HG03060 (cell line): Measurements from ENCODE around the gene NRL.

Source experiments
- ATAC-seq: cut with Tn5 transposase; IDR thresholded peaks from one replicate; pipeline ENCODE4 v1.9.1; 2021; ENCODE audit warnings: low read depth, moderate number of reproducible peaks; ENCODE audit not compliant: unreplicated experiment

The NRL gene

GRCh38 chr14:24083462-24083861 is 31.3 kb downstream of the NRL start:
- ATAC-seq = no peak

GRCh38 chr14:24082411-24083080 is 32.2 kb downstream of the NRL start:
- no peak for ATAC-seq

GRCh38 chr14:24081739-24082211 is 33.0 kb downstream of the NRL start:
- ATAC-seq = no peak

DNA sequence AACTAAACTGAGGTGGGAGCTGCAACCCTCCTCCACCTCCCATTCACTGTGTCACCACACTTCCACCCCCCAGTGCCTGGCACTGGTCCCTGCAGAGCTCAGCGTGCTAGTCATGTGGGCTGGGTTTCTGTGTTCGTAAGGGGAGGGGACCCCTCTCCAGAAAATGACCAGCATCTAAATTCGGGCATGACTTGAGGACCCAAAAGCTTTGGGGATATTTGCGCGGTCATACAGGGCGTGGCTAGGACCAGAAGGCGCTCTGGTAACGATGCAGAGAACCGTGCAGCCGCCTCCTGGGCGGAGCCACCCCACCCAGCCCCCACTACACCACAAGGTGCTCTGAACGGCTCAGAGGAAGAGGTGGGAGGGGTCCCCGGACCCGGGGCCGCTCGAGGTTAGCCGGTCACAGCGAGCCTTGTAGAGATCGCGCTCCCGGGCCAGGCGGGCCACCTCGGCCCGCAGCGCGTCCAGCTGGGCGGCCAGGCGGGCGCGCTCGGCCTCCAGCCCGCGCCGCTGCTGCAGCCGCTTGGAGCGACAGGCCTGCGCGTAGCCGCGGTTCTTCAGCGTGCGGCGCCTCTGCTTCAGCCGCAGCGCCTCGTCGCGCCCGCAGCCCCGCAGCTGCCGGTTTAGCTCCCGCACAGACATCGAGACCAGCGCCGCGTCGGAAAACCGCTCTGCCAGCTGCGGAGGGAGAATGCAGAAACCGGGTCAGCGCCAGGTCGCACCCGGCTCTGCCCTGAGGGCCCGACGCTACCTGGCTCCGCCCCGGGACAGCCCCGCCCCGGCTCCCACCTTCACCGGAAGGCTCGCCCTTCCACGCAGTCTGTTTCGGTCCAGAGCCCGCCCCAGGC is 33.6 kb downstream of the NRL start:
- ATAC-seq = peak; percentile 59

GRCh38 chr14:24080142-24080530 is 34.6 kb downstream of the NRL start:
- ATAC-seq = no peak

GRCh38 chr14:24079491-24080141 is 35.1 kb downstream of the NRL start:
- no peak for ATAC-seq

- no peak for ATAC-seq
Observed at GRCh38 chr14:24078146-24078545, 36.6 kb downstream of the NRL start.

DNA sequence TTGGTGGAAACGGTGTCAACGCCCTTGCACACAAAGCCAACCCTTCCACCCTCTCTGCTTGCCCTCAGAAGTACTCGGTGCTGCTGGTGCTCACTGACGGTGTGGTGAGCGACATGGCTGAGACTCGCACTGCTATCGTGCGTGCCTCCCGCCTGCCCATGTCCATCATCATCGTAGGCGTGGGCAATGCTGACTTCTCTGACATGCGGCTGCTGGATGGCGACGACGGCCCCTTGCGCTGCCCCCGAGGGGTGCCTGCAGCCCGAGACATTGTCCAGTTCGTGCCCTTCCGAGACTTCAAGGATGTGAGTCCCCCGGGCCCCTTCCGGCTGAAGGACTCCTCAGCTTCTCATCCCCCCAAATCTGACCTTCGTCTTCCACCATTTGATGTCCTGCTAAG is 37.7 kb downstream of the NRL start:
- no peak for ATAC-seq

GRCh38 chr14:24076302-24076601 is 38.5 kb downstream of the NRL start:
- ATAC-seq = no peak

- no peak for ATAC-seq
Observed at GRCh38 chr14:24075485-24076301, 39.1 kb downstream of the NRL start.

DNA sequence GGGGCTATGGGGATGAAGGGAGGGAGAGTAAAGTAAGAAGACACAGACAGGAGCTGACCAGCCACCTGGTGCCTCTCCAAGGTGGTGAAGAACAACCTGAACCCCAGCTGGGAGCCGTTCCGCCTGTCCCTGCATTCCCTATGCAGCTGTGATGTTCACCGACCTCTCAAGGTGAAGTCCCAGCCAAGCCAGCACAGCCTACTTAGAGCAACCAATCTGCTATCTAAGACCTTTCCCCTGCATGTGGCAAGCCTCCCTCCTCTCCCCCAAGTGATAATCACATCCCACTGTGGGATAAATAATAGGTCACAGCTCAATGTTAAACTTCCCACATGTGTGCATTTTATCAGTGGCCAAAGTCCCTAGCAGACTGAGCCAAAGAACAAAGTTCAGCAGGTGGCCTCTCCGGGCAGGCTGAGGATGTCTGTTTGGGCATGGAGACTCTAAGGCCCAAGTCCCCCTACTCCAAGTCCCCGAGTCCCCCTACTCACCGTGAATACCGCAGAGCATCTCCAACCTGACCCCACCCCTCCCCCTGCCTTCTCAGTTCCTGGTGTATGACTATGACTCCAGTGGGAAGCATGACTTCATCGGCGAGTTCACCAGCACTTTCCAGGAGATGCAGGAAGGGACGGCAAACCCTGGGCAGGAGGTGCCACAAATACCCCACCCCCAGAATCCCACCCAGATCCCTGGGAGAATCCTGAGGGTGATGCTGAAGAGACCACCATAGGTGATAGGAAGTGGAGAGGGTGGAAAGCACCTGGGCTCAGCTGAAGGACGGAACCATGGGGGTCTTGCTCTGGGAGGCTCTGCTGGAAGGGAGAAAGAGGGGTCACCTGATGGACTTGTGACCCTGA is 39.9 kb downstream of the NRL start:
- ATAC-seq = no peak

DNA sequence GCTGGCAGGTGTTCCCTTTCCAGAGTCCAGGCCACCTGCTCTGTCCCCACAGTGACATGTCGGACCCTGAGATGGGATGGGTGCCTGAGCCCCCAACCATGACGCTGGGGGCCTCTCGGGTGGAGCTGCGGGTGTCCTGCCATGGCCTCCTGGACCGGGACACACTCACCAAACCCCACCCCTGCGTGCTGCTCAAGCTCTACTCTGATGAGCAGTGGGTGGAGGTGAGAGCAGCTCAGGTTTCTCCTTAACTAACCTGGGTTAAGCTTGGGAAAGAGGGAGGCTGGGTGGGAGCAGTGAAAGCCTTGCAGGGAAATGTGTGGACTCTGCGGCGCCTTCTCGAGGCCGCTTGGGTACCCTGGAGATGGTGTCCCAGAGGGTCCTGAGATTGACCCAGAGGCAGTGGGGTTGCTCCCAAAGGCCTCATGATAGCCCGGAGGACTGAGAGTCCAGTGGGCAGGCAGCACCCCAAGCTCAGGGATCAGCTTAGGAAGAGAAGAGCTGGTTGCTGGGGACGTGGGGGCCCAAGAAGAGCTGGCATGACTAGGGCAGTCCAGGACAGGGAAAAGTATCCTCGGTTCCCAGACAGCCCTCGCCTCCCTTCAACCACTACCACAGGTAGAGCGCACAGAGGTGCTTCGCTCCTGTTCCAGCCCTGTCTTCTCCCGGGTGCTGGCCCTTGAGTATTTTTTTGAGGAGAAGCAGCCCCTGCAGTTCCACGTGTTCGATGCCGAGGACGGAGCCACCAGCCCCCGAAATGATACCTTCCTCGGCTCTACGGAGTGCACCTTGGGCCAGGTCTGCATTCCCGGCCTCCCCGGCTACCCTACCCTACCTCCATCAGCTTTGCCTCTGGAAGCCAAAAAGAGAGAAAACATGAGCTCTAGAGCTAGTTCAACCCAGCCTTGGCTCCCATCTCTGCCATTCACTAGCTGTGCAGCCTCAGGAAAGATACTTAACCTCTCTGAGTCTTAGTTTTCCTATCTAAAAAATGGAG is 41.6 kb downstream of the NRL start:
- ATAC-seq = no peak

DNA sequence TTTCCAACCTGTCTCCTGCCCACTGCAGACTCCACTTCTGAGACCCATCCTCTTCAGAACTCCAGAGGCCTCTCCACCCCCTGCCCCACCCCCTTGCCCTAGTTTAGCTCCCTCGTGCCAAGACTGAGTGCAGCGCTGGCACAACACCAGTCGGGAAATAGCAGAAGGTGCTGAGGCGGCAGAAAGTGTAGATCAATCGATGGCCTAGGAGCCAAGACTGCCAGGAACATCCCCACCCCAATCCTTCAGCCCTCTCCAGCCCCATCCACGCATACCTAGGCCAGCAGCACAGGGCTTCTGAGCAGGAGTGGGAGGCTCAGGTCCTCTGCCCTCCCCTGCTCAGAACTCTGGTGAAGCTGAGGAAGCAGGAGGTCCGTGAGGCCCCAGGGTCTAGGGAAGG is 42.3 kb downstream of the NRL start:
- no peak for ATAC-seq

DNA sequence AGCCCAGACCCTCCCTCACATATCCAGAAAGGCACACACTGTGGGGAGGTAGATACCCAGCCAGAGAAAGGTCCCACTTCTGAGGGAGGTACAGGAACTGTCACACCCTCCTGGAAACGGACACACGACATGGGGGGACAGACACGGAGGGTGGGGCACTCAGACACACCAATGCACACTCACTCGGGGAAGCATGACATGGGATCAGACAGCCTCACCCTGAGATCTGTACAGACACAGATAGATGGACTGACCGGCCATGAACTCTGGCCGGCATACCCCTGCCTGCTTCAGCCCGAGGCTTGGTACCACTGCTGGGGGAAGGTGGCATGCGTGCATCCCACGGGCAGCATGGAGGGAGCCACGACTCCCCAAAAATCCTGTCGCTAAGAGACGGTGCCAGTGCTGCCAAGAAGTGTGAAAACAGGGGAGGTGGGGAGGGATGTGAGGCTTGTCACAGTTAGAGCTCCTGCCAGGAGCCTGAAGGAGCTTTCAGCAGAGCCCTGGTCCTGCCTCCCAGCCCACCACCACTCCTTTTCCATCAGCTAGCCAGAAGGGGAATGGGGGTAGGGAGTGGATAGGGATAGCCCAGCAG is 42.8 kb downstream of the NRL start:
- no peak for ATAC-seq

DNA sequence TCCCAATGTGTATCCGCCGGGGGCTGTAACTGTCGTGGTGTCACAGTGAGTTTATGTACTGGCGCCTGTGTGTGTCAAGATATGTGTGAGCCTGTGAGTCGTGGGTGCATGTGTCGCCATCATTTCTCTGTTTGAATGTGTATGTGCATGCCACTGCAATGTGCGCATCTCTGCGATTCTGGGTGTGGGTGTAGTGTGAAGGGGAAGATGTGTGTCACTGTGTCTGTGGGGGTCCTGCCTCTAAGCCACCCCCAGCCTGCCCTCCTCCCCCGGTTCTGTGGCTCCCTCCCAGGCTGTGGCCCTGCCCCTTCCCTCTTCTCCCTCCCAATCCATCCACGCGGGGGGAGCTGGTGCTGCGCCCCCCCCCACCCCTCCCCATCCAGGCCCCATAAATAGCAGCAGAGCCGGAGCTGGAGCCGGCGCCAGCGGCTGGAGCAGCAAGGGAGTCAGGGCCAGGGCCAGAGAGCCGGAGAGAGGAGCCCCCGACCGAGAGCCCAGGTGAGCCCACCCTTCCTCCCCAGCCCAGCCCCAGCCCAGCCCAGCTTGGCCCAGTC is 43.5 kb downstream of the NRL start, which contains the start of gene CPNE6:
TSS of gene CPNE6 (plus strand) at position 419 of the 554 bp plus-strand sequence. CDS start 1,375 bp downstream, outside the sequence.
- ATAC-seq = no peak

- ATAC-seq = no peak
Observed at GRCh38 chr14:24070285-24071143, 44.2 kb downstream of the NRL start.

DNA sequence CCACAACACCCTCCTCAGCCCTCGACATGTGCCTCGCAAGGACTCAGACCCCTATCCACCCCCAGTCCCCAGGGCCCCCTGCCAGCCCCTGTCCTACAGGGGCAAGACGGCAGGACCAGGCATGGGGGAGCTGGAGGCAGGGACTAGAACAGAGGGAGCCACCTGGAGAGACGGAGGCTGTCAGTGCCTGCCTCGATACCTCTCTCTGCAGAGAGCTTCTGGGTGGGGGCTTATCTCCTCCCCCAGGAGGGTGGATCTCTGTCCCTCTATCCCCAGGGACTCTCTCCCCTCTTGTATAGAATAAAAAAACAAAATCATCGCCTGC is 45.4 kb downstream of the NRL start:
- no peak for ATAC-seq
